ENCODE measurements around the gene PKM. TPM values are rescaled to one million over a fixed set of nuclear protein-coding genes. Genes with fewer than 3 reads are reported as not detected.
A peak's percentile ranks its signal among the peaks of the same experiment; 100 is the strongest.

The PKM gene
- total RNA-seq, 3 donors from 2014 or later: 2,397 to 2,519 (median 2,398) TPM

DNA sequence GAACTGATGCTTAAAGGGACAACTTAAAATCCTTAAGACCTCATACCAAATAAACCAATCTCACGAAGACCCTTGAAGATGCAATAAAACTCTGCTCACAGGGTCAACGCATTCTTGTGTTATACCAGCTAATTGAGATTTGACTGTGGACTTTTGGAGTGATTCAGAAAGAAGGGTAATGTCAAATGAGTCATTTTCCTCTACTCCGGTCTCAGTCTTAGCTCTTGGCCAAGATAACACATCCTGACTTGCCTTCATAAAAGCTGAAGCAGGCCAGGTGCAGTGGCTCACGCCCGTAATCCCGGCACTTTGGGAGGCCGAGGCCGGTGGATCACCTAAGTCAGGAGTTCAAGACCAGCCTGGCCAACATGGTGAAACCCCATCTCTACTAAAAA, 3.8 kb downstream of the PKM start:
- Mint-ChIP-seq H3K4me1 (ENCODE audit: low read depth) (peaks cover 57% of the 10 kb centered on the region), H3K27me3 (ENCODE audit: low read depth) (no peaks in the 10 kb centered on the region), H3K36me3 (ENCODE audit: insufficient read depth) (peaks cover 49% of the 10 kb centered on the region), H3K4me3 (peak overlapping the region; percentile 98), H3K9me3 (no peaks in the 10 kb centered on the region)
- ATAC-seq (peak; percentile 23 to 29), DNase-seq (peak; percentile 36)

- H3K27me3 Mint-ChIP-seq (ENCODE audit: low read depth): no peaks in the 10 kb centered on the region
- ATAC-seq: no peak
- H3K36me3 Mint-ChIP-seq (ENCODE audit: insufficient read depth): peaks cover 67% of the 10 kb centered on the region
- no peaks in the 10 kb centered on the region for H3K9me3 Mint-ChIP-seq
- DNase-seq: no peak
- H3K4me3 Mint-ChIP-seq: peak overlapping the region; percentile 17
- peaks cover 72% of the 10 kb centered on the region for H3K4me1 Mint-ChIP-seq (ENCODE audit: low read depth)
Measured at GRCh38 chr15:72223278-72223677, 7.7 kb downstream of the PKM start.

GRCh38 chr15:72222393-72222792, 8.6 kb downstream of the PKM start:
- Mint-ChIP-seq H3K9me3 (no peaks in the 10 kb centered on the region), H3K36me3 (ENCODE audit: insufficient read depth) (peaks cover 68% of the 10 kb centered on the region), H3K27me3 (ENCODE audit: low read depth) (no peaks in the 10 kb centered on the region), H3K4me1 (ENCODE audit: low read depth) (peaks cover 68% of the 10 kb centered on the region), H3K4me3 (peak overlapping the region; percentile 17)
- ATAC-seq (no peak), DNase-seq (no peak)

GRCh38 chr15:72220687-72221086, 10.3 kb downstream of the PKM start:
- no peak for DNase-seq
- H3K4me3 Mint-ChIP-seq: no peak overlapping the region
- no peaks in the 10 kb centered on the region for H3K27me3 Mint-ChIP-seq (ENCODE audit: low read depth)
- H3K9me3 Mint-ChIP-seq: no peaks in the 10 kb centered on the region
- no peak for ATAC-seq
- H3K4me1 Mint-ChIP-seq (ENCODE audit: low read depth): peaks cover 55% of the 10 kb centered on the region
- peaks cover 69% of the 10 kb centered on the region for H3K36me3 Mint-ChIP-seq (ENCODE audit: insufficient read depth)

- Mint-ChIP-seq H3K27me3 (ENCODE audit: low read depth) (no peaks in the 10 kb centered on the region), H3K4me1 (ENCODE audit: low read depth) (peaks cover 29% of the 10 kb centered on the region), H3K36me3 (ENCODE audit: insufficient read depth) (peaks cover 55% of the 10 kb centered on the region), H3K4me3 (no peak overlapping the region), H3K9me3 (no peaks in the 10 kb centered on the region)
- DNase-seq: no peak
- ATAC-seq: no peak
Measured at GRCh38 chr15:72217216-72217615, 13.8 kb downstream of the PKM start.

DNA sequence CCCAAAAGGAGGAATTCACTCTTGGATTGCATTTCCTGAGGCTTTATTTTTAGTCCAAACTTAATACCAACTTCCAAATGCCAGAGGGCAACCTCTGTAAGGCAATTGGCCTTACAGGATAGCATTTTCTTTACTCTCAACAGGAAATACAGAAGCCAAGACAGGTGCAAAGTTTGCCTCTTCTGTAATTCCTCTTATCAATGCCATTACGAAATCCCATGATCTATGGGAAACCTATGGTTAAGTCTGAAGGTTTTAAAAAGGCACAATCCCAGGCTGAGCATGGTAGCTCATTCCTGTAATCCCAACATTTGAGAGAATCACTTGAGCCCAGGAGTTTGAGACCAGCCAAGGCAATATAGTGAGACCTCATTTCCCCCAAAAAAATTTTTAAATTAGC, 14.9 kb downstream of the PKM start:
- peaks cover 20% of the 10 kb centered on the region for H3K4me1 Mint-ChIP-seq (ENCODE audit: low read depth)
- H3K4me3 Mint-ChIP-seq: no peak overlapping the region
- no peak for ATAC-seq
- DNase-seq: no peak
- no peaks in the 10 kb centered on the region for H3K27me3 Mint-ChIP-seq (ENCODE audit: low read depth)
- H3K9me3 Mint-ChIP-seq: no peaks in the 10 kb centered on the region
- H3K36me3 Mint-ChIP-seq (ENCODE audit: insufficient read depth): peaks cover 45% of the 10 kb centered on the region

GRCh38 chr15:72207558-72208085, 23.4 kb downstream of the PKM start:
- peaks cover 9% of the 10 kb centered on the region for H3K4me1 Mint-ChIP-seq (ENCODE audit: low read depth)
- no peaks in the 10 kb centered on the region for H3K9me3 Mint-ChIP-seq
- DNase-seq (no peak), ATAC-seq (no peak)
- H3K4me3 Mint-ChIP-seq: no peak overlapping the region
- H3K27me3 Mint-ChIP-seq (ENCODE audit: low read depth): no peaks in the 10 kb centered on the region
- H3K36me3 Mint-ChIP-seq (ENCODE audit: insufficient read depth): peaks cover 57% of the 10 kb centered on the region

DNA sequence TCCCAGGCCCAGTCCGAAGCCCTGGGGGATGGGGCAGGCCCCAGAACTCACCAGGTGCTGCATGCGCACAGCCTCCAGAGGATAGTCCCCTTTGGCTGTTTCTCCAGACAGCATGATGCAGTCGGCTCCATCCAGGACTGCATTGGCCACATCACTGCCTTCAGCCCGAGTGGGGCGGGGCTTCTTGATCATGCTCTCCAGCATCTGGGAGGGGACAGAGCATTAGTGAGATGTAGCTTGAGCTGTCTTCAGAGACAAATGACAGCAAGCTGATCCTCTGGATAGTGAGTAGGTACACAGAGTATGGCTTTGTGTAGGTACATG, 24.4 kb downstream of the PKM start:
- peaks cover 9% of the 10 kb centered on the region for H3K4me1 Mint-ChIP-seq (ENCODE audit: low read depth)
- no peaks in the 10 kb centered on the region for H3K9me3 Mint-ChIP-seq
- no peak overlapping the region for H3K4me3 Mint-ChIP-seq
- ATAC-seq (no peak), DNase-seq (no peak)
- peaks cover 62% of the 10 kb centered on the region for H3K36me3 Mint-ChIP-seq (ENCODE audit: insufficient read depth)
- no peaks in the 10 kb centered on the region for H3K27me3 Mint-ChIP-seq (ENCODE audit: low read depth)

DNA sequence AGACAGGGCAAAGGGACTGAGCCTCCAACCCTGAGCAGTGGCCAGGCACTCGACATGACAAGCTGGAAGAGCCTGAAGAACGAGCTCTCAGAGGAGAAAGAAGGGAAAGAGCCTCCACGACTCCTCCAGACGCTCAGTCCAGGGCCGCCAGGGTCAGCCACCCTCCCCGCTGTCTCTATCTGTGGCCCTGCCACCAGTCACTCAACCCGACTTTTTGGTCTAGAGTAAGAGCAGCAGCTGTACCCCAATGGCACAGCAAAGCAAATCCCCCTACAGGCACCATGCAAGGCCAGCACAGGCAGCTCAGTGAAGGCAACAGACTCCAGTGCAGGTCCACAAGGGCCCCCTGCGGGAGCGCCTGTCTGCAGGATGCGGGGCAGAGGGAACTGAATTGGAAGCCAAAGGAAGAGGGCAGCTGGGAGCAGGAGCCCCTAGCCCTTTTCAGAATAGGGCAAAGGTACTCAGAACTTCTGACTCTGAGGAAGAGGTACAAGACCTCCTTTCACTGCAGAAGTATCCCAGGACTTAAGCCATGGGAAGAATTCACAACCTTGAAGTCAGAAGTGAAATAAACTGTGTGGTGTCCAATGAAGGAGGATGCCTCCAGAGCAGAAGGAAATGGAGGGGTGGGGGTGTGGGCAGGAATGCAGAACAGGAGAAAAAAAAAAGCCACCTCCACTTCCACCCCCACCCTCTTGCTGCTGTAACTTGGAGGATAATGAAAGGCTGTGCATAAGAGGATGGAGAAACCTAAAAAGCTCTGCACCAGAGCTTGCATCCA, 24.9 kb downstream of the PKM start:
- Mint-ChIP-seq H3K4me3 (no peak overlapping the region), H3K36me3 (ENCODE audit: insufficient read depth) (peaks cover 64% of the 10 kb centered on the region), H3K9me3 (no peaks in the 10 kb centered on the region), H3K4me1 (ENCODE audit: low read depth) (peaks cover 9% of the 10 kb centered on the region), H3K27me3 (ENCODE audit: low read depth) (no peaks in the 10 kb centered on the region)
- no peak for ATAC-seq
- no peak for DNase-seq

- H3K4me1 Mint-ChIP-seq (ENCODE audit: low read depth): peaks cover 8% of the 10 kb centered on the region
- H3K4me3 Mint-ChIP-seq: no peak overlapping the region
- H3K27me3 Mint-ChIP-seq (ENCODE audit: low read depth): no peaks in the 10 kb centered on the region
- H3K9me3 Mint-ChIP-seq: no peaks in the 10 kb centered on the region
- ATAC-seq: no peak
- peaks cover 68% of the 10 kb centered on the region for H3K36me3 Mint-ChIP-seq (ENCODE audit: insufficient read depth)
- DNase-seq: no peak
Measured at GRCh38 chr15:72205273-72205672, 25.7 kb downstream of the PKM start.

- Mint-ChIP-seq H3K9me3 (no peaks in the 10 kb centered on the region), H3K4me1 (ENCODE audit: low read depth) (peaks cover 7% of the 10 kb centered on the region), H3K27me3 (ENCODE audit: low read depth) (no peaks in the 10 kb centered on the region), H3K4me3 (no peak overlapping the region), H3K36me3 (ENCODE audit: insufficient read depth) (peaks cover 72% of the 10 kb centered on the region)
- ATAC-seq (no peak), DNase-seq (no peak)
Measured at GRCh38 chr15:72203507-72203837, 27.5 kb downstream of the PKM start.

DNA sequence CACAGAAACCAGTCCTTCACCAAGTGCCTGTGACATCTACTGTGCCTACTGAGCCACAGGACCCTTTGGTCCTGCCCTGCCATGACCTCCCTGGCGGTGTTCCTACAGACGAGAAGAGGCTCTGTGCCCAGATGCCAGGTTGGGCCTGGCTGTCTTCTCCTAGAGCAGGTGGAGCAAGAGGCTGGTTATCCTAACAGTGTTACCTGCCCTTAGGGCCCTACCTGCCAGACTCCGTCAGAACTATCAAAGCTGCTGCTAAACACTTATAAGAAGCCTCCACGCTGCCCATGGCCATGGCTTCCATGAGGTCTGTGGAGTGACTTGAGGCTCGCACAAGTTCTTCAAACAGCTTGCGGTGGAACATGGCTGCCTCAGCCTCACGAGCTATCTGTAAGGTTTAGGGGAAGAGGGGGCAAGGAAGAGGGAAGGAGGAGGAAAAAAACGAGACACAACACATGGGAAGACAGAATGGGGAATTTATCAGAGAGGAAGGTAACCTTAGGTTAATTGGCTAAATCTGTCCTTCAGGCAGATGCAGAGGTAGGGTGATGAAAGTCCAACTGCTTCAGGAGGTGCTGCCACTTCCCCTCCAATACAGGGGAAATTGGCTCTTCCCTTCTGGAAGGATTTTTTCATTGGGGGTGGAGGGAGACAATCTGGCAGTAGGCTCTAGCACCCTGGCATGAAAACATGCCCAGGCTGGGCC, 28.0 kb downstream of the PKM start:
- H3K27me3 Mint-ChIP-seq (ENCODE audit: low read depth): peaks cover 3% of the 10 kb centered on the region
- H3K4me3 Mint-ChIP-seq: no peak overlapping the region
- no peak for ATAC-seq
- peaks cover 9% of the 10 kb centered on the region for H3K4me1 Mint-ChIP-seq (ENCODE audit: low read depth)
- DNase-seq: no peak
- H3K36me3 Mint-ChIP-seq (ENCODE audit: insufficient read depth): peaks cover 69% of the 10 kb centered on the region
- no peaks in the 10 kb centered on the region for H3K9me3 Mint-ChIP-seq

GRCh38 chr15:72202302-72202701, 28.7 kb downstream of the PKM start:
- Mint-ChIP-seq H3K36me3 (ENCODE audit: insufficient read depth) (peaks cover 69% of the 10 kb centered on the region), H3K27me3 (ENCODE audit: low read depth) (peaks cover 5% of the 10 kb centered on the region), H3K4me1 (ENCODE audit: low read depth) (peaks cover 11% of the 10 kb centered on the region), H3K9me3 (no peaks in the 10 kb centered on the region), H3K4me3 (no peak overlapping the region)
- no peak for DNase-seq
- ATAC-seq: no peak

DNA sequence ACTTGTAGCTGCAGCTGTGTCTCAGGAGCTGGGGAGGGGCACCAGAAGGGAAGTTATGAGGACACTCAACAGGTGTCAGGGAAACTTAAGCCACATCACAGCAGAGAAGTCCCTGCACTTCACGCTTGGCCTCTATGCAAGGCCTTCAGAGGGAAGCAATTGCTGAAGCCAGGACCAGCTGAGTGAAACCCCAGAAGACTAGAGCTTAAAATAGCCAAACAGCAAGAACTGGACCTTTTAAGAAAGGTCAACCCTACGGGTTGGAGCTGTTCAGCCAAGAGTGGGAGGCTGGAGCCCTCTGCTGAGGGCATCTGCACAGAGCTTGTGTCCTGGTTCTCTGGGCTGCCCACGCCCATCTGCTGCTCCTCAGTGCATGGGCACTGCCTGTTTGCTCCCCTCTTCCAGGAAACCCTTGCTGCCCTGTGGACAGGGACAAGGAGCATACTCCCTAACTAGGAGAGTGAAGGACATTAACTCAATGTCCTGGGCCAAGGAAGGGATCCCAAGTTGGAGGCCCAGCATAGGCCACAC, 29.5 kb downstream of the PKM start:
- Mint-ChIP-seq H3K4me3 (no peak overlapping the region), H3K9me3 (no peaks in the 10 kb centered on the region), H3K4me1 (ENCODE audit: low read depth) (peaks cover 7% of the 10 kb centered on the region), H3K27me3 (ENCODE audit: low read depth) (peaks cover 9% of the 10 kb centered on the region), H3K36me3 (ENCODE audit: insufficient read depth) (peaks cover 62% of the 10 kb centered on the region)
- DNase-seq (no peak), ATAC-seq (no peak)

All from activated T-cell treated with anti-CD3 and anti-CD28 coated beads, Interleukin-2, amount 50 U/mL, for 4 hours (primary cell).